ENCODE results near the gene LIN7C.

Gene LIN7C

DNA sequence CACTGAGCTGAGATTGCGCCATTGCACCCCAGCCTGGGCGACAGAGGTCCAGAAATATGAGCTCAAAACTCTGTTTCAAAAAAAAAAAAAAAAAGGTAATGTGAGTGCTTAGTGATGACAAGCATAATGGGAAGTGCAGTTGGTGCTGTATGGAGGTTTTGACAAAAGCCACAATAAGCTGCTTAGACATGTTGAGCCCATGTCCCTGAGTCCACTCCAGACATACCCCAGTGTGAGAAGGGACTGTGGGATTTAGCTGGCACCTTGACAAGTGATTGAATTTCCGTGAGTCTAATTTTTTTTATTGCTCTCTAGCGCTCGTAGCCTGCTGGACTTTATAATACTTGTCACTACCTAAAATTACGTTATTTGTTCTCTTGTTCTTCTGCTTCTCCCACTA, 18.9 kb downstream of the LIN7C start:
- no peak overlapping the region for H2BK12ac ChIP-seq (ENCODE audit: low read length in 2 of 2)
- no peak overlapping the region for H4K91ac ChIP-seq (ENCODE audit: low read length)
- H2AFZ ChIP-seq (ENCODE audit: low read depth, low read length) = no peak overlapping the region
- H2BK120ac ChIP-seq (ENCODE audit: low read depth, low read length) = no peak overlapping the region
- no peak overlapping the region for H2AK5ac ChIP-seq (ENCODE audit: low read length, severe bottlenecking)
- H2BK15ac ChIP-seq (ENCODE audit: low read depth, poor library complexity, severe bottlenecking) = no peak overlapping the region
- WGBS = 76% methylated on average over 3 of the region's 6 CpGs
- H3K4ac ChIP-seq (ENCODE audit: low read depth in 1 of 2, low read length in 2 of 2) = no peak overlapping the region
- H3K4me2 ChIP-seq (ENCODE audit: low read length, poor library complexity, severe bottlenecking) = no peak overlapping the region
- no peak overlapping the region for H2BK5ac ChIP-seq (ENCODE audit: low read depth, low read length, poor library complexity, severe bottlenecking)
- H3K4me1 ChIP-seq (ENCODE audit: control insufficient read depth, insufficient read depth, low read depth, low read length) = no peaks in the 10 kb centered on the region
- no peak overlapping the region for H3K4me3 ChIP-seq (ENCODE audit: insufficient read depth in 1 of 2, low read depth in 1 of 2, low read length in 2 of 2)
- no peak overlapping the region for H3K9ac ChIP-seq (ENCODE audit: low read length)
- H3K14ac ChIP-seq (ENCODE audit: low read length in 2 of 2) = no peak overlapping the region
- H3K79me1 ChIP-seq (replicated peaks; ENCODE audit: low read length, poor library complexity, severe bottlenecking) = peaks cover 2% of the 10 kb centered on the region
- H3K27me3 ChIP-seq (ENCODE audit: control insufficient read depth in 1 of 2, insufficient read depth in 1 of 2, low read length in 2 of 2) = no peaks in the 10 kb centered on the region
- H3K27ac ChIP-seq (ENCODE audit: low read length, poor library complexity, severe bottlenecking) = no peak overlapping the region
- H3K36me3 ChIP-seq (ENCODE audit: control insufficient read depth in 1 of 2, insufficient read depth in 2 of 2, low read depth in 1 of 2, low read length in 2 of 2) = peaks cover 15 to 38% of the 10 kb centered on the region in 2 experiments
- no peak overlapping the region for H3K23ac ChIP-seq (ENCODE audit: low read length in 2 of 2)
- no peak overlapping the region for H3K18ac ChIP-seq (ENCODE audit: low read depth in 1 of 2, low read length in 2 of 2)
- H3K9me3 ChIP-seq (ENCODE audit: control insufficient read depth, low read length) = no peaks in the 10 kb centered on the region
- no peak overlapping the region for H4K8ac ChIP-seq (ENCODE audit: low read length)
- DNase-seq = no peak

DNA sequence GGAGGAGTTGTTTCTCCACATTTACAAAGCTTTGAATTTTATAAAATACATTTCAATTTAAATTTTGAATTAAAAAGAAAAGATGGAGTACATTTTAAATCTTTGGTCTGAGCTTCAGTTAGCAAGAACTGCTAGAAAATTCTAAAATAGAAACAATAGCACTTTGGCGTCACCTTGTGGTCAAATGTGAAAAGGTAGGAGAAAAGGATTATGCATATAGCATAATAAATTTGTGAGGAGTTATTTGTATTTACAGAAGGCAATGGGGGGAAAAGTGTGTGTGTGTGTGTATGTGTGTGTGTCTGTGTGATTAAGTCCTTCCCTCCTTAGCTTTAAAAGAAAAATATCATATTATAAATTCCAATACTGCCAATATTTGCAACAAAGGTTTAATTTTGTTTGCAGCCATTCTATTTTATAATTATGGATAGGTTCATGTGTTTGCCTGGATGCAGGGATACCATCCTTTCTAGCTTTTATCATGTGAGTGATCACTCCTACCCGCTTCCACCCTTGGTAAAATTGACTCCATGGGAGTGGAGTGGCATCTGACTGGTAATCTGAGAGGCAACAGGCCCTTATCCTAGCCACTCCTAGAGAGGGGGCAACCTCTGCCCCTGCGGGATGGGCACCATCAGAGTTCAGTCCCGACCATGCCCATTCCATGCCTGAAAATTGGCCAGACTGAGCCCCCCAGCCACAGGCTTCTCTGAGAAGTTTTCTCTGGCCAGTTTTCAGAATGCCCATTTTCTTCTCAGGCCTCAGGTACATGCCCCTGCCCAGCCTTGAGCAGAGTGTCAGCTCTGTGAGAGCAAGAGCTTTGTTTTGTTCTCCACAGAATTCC, 20.4 kb downstream of the LIN7C start:
- Histone ChIP-seq H3K14ac (ENCODE audit: low read length in 2 of 2) (no peak overlapping the region), H2BK120ac (ENCODE audit: low read depth, low read length) (no peak overlapping the region), H2AK5ac (ENCODE audit: low read length, severe bottlenecking) (no peak overlapping the region), H3K4me2 (ENCODE audit: low read length, poor library complexity, severe bottlenecking) (no peak overlapping the region), H3K4me3 (ENCODE audit: insufficient read depth in 1 of 2, low read depth in 1 of 2, low read length in 2 of 2) (no peak overlapping the region), H2AFZ (ENCODE audit: low read depth, low read length) (no peak overlapping the region), H3K9me3 (ENCODE audit: control insufficient read depth, low read length) (no peaks in the 10 kb centered on the region), H2BK15ac (ENCODE audit: low read depth, poor library complexity, severe bottlenecking) (no peak overlapping the region), H3K27ac (ENCODE audit: low read length, poor library complexity, severe bottlenecking) (no peak overlapping the region), H4K91ac (ENCODE audit: low read length) (no peak overlapping the region), H2BK5ac (ENCODE audit: low read depth, low read length, poor library complexity, severe bottlenecking) (no peak overlapping the region), H3K4me1 (ENCODE audit: control insufficient read depth, insufficient read depth, low read depth, low read length) (no peaks in the 10 kb centered on the region), H2BK12ac (ENCODE audit: low read length in 2 of 2) (no peak overlapping the region), H3K79me1 (replicated peaks; ENCODE audit: low read length, poor library complexity, severe bottlenecking) (no peaks in the 10 kb centered on the region), H3K27me3 (ENCODE audit: control insufficient read depth in 1 of 2, insufficient read depth in 1 of 2, low read length in 2 of 2) (no peaks in the 10 kb centered on the region), H3K36me3 (ENCODE audit: control insufficient read depth in 1 of 2, insufficient read depth in 2 of 2, low read depth in 1 of 2, low read length in 2 of 2) (peaks cover 12 to 23% of the 10 kb centered on the region in 2 experiments), H4K8ac (ENCODE audit: low read length) (no peak overlapping the region), H3K23ac (ENCODE audit: low read length in 2 of 2) (no peak overlapping the region), H3K18ac (ENCODE audit: low read depth in 1 of 2, low read length in 2 of 2) (no peak overlapping the region), H3K4ac (ENCODE audit: low read depth in 1 of 2, low read length in 2 of 2) (no peak overlapping the region), H3K9ac (ENCODE audit: low read length) (peak overlapping the region; percentile 16)
- 38% methylated on average over 4 of the region's 4 CpGs for WGBS
- DNase-seq = peak; percentile 61

GRCh38 chr11:27482793-27483192, 23.8 kb downstream of the LIN7C start:
- Histone ChIP-seq H2BK120ac (ENCODE audit: low read depth, low read length) (no peak overlapping the region), H3K79me1 (replicated peaks; ENCODE audit: low read length, poor library complexity, severe bottlenecking) (no peaks in the 10 kb centered on the region), H2BK15ac (ENCODE audit: low read depth, poor library complexity, severe bottlenecking) (no peak overlapping the region), H3K4me3 (ENCODE audit: insufficient read depth in 1 of 2, low read depth in 1 of 2, low read length in 2 of 2) (no peak overlapping the region), H3K36me3 (ENCODE audit: control insufficient read depth in 1 of 2, insufficient read depth in 2 of 2, low read depth in 1 of 2, low read length in 2 of 2) (no peaks in the 10 kb centered on the region), H3K9ac (ENCODE audit: low read length) (no peak overlapping the region), H2BK12ac (ENCODE audit: low read length in 2 of 2) (no peak overlapping the region), H4K91ac (ENCODE audit: low read length) (no peak overlapping the region), H3K23ac (ENCODE audit: low read length in 2 of 2) (no peak overlapping the region), H3K4ac (ENCODE audit: low read depth in 1 of 2, low read length in 2 of 2) (no peak overlapping the region), H3K4me1 (ENCODE audit: control insufficient read depth, insufficient read depth, low read depth, low read length) (no peaks in the 10 kb centered on the region), H3K27ac (ENCODE audit: low read length, poor library complexity, severe bottlenecking) (no peak overlapping the region), H3K18ac (ENCODE audit: low read depth in 1 of 2, low read length in 2 of 2) (no peak overlapping the region), H2BK5ac (ENCODE audit: low read depth, low read length, poor library complexity, severe bottlenecking) (no peak overlapping the region), H4K8ac (ENCODE audit: low read length) (no peak overlapping the region), H3K4me2 (ENCODE audit: low read length, poor library complexity, severe bottlenecking) (no peak overlapping the region), H2AK5ac (ENCODE audit: low read length, severe bottlenecking) (no peak overlapping the region), H2AFZ (ENCODE audit: low read depth, low read length) (no peak overlapping the region), H3K9me3 (ENCODE audit: control insufficient read depth, low read length) (no peaks in the 10 kb centered on the region), H3K14ac (ENCODE audit: low read length in 2 of 2) (no peak overlapping the region), H3K27me3 (ENCODE audit: control insufficient read depth in 1 of 2, insufficient read depth in 1 of 2, low read length in 2 of 2) (no peaks in the 10 kb centered on the region)
- no peak for DNase-seq
- WGBS = 85% methylated on average over 2 of the region's 2 CpGs

GRCh38 chr11:27481992-27482391, 24.6 kb downstream of the LIN7C start:
- Histone ChIP-seq H3K18ac (ENCODE audit: low read depth in 1 of 2, low read length in 2 of 2) (no peak overlapping the region), H3K4me2 (ENCODE audit: low read length, poor library complexity, severe bottlenecking) (no peak overlapping the region), H3K27ac (ENCODE audit: low read length, poor library complexity, severe bottlenecking) (no peak overlapping the region), H3K4me1 (ENCODE audit: control insufficient read depth, insufficient read depth, low read depth, low read length) (no peaks in the 10 kb centered on the region), H2BK12ac (ENCODE audit: low read length in 2 of 2) (no peak overlapping the region), H2BK120ac (ENCODE audit: low read depth, low read length) (no peak overlapping the region), H3K79me1 (replicated peaks; ENCODE audit: low read length, poor library complexity, severe bottlenecking) (no peaks in the 10 kb centered on the region), H3K14ac (ENCODE audit: low read length in 2 of 2) (no peak overlapping the region), H2BK15ac (ENCODE audit: low read depth, poor library complexity, severe bottlenecking) (no peak overlapping the region), H4K91ac (ENCODE audit: low read length) (no peak overlapping the region), H3K9me3 (ENCODE audit: control insufficient read depth, low read length) (no peaks in the 10 kb centered on the region), H2AK5ac (ENCODE audit: low read length, severe bottlenecking) (no peak overlapping the region), H2BK5ac (ENCODE audit: low read depth, low read length, poor library complexity, severe bottlenecking) (no peak overlapping the region), H4K8ac (ENCODE audit: low read length) (no peak overlapping the region), H3K27me3 (ENCODE audit: control insufficient read depth in 1 of 2, insufficient read depth in 1 of 2, low read length in 2 of 2) (no peaks in the 10 kb centered on the region), H3K9ac (ENCODE audit: low read length) (no peak overlapping the region), H3K23ac (ENCODE audit: low read length in 2 of 2) (no peak overlapping the region), H3K36me3 (ENCODE audit: control insufficient read depth in 1 of 2, insufficient read depth in 2 of 2, low read depth in 1 of 2, low read length in 2 of 2) (no peaks in the 10 kb centered on the region), H2AFZ (ENCODE audit: low read depth, low read length) (no peak overlapping the region), H3K4ac (ENCODE audit: low read depth in 1 of 2, low read length in 2 of 2) (no peak overlapping the region), H3K4me3 (ENCODE audit: insufficient read depth in 1 of 2, low read depth in 1 of 2, low read length in 2 of 2) (no peak overlapping the region)
- DNase-seq = no peak
- no CpG with 5 or more reads among the region's 4 CpGs for WGBS
